Germinal center (tissue), 1 donor: ENCODE data around the gene MVP.
A peak's percentile ranks its signal among the peaks of the same experiment; 100 is the strongest.
"Not testable (repeated sequence)": the region's sequence is repeated elsewhere in the genome, so short reads cannot be mapped to it uniquely, and the experiment has no call there.

Source experiments
- DNase-seq: peaks from one replicate; pipeline ENCODE4 v3.0.0; 2012; ENCODE audit warnings: mixed read lengths, low spot score

The MVP gene

GRCh38 chr16:29815793-29816693 lies 4.2 kb upstream of the MVP start, which contains the start of gene PAGR1:
PAGR1 (plus strand) TSS chr16:29816152; CDS start chr16:29816526, 374 bp downstream.
- peak; percentile 96 for DNase-seq

GRCh38 chr16:29816694-29817441 lies 3.4 kb upstream of the MVP start:
- peak; percentile 59 for DNase-seq

- no peak for DNase-seq
Measured at GRCh38 chr16:29818082-29818481, 2.2 kb upstream of the MVP start.

GRCh38 chr16:29819506-29819905 lies 756 bp upstream of the MVP start:
- DNase-seq = no peak

- no peak for DNase-seq
Measured at GRCh38 chr16:29820730-29821642, 724 bp downstream of the MVP start.

- no peak for DNase-seq
Measured at GRCh38 chr16:29821643-29822115, 1.4 kb downstream of the MVP start.

- no peak for DNase-seq
Measured at GRCh38 chr16:29824589-29825144, 4.4 kb downstream of the MVP start.

GRCh38 chr16:29825145-29826044 lies 5.1 kb downstream of the MVP start:
- DNase-seq = no peak

GRCh38 chr16:29826342-29826695 lies 6.1 kb downstream of the MVP start:
- no peak for DNase-seq

GRCh38 chr16:29830774-29831173 lies 10.5 kb downstream of the MVP start:
- DNase-seq = no peak

GRCh38 chr16:29831490-29831889 lies 11.2 kb downstream of the MVP start:
- DNase-seq = no peak

GRCh38 chr16:29833219-29833618 lies 13.0 kb downstream of the MVP start:
- DNase-seq = not testable (repeated sequence)

- no peak for DNase-seq
Measured at GRCh38 chr16:29834079-29834478, 13.8 kb downstream of the MVP start.

- no peak for DNase-seq
Measured at GRCh38 chr16:29835926-29836325, 15.7 kb downstream of the MVP start.

- no peak for DNase-seq
Measured at GRCh38 chr16:29836623-29837022, 16.4 kb downstream of the MVP start.

GRCh38 chr16:29837841-29838240 lies 17.6 kb downstream of the MVP start:
- no peak for DNase-seq

GRCh38 chr16:29839822-29840221 lies 19.6 kb downstream of the MVP start:
- DNase-seq = no peak

- DNase-seq = no peak
Measured at GRCh38 chr16:29840240-29840639, 20.0 kb downstream of the MVP start.

GRCh38 chr16:29841631-29842030 lies 21.4 kb downstream of the MVP start:
- no peak for DNase-seq

GRCh38 chr16:29842732-29843346 lies 22.6 kb downstream of the MVP start:
- DNase-seq = no peak
